NK-92 (cell line): ENCODE results near the gene PPIF.
"Not testable (repeated sequence)": the region's sequence is repeated elsewhere in the genome, so short reads cannot be mapped to it uniquely, and the experiment has no call there.

ENCODE experiments used
- DNase-seq: peaks from one replicate; lab custom pipeline; 2025; ENCODE audit not compliant: unreplicated experiment; lab: John Stamatoyannopoulos, UW

The PPIF gene

GRCh38 chr10:79329529-79329928, 17.7 kb upstream of the PPIF start:
- no peak for DNase-seq

DNA sequence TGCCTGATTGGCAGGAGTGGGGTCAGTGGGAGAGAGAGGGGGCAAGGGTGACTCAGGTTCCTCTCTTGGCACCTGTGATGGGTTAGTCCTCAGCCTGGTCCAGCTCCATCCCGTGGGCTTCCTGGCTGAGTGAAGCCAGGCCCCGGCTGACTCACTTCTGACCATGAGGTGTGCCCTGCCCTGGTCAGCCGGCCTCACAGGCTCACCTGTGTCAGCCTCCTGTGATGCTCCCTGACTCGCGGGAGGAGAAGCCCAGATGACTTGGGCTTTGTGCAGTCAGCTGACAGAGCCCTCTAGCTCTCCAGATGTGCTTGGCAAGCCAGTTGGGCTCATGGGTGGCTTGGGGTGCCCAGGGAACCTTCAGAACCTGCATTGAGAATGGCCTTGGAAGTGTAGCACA, 16.0 kb upstream of the PPIF start:
- DNase-seq = no peak

DNA sequence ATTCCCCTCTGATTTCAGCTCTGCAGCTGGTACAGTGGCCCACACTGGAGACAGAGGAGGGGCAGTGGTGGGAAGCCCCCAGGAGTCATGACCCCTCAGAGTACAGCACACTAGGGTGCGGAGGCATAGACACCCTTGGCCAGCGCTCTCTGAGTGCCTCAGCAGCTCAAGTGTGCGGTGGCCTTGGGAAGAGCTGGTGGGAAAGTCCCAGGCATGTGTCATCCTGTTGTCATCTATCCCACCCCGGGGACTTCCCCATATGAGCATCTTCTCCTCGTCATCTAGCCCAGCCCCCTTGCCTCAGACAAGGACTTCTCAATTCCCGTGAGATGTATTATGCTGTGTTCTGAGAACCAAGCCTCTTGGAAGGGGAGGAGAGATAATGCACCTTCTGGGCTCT, 15.6 kb upstream of the PPIF start:
- DNase-seq = no peak

DNA sequence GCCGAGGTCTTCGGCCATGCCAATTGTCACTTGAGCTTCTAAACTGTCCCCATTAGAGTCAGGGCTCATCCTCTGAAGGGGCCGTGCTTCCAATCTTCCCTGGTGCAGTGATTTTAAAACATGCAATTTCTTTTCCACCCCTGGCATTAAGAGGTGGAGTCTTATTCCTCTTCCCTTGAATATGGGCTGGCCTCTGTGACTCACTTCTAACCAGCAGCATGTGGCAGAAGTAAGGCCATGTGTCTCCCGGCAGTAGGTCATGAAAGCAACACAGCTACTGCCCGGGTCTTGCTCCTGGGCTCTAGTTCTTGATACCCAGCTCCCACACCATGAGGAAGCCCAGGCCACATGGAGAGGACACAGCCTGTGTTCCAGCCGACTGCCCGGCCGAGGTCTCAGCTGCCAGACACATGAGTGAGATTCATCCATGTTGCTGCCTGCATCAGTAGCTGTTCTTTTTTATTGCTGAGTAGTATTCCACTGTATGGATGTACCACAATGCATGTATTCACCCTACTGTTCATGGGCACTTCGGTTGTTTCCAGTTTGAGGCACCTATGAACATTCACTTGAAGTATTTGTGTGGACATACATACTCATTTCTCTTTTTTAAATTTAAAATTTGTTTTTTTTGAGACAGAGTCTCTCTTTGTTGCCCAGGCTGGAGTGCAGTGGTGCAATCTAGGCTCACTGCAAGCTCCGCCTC, 14.5 kb upstream of the PPIF start:
- not testable (repeated sequence) for DNase-seq

- no peak for DNase-seq
These were observed 13.8 kb upstream of the PPIF start for GRCh38 chr10:79333513-79333912.

DNA sequence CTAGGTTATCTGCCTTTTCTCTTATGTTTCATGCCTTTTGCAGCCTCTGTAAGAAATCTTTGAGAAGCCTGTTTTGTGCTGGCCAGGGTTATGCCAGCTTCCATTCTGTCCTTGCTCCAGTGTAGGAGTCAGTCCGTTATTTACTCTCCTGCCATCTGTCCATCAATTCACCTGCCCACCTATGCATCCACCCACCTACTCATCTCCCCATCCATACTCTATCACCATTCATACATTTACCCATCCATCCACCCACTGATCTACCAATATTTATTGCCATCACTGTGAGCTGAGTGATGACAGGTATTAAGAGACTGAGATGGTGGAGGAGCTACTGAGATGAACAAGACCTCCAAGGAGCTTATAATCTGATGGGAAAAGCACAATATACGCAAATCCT, 12.7 kb upstream of the PPIF start:
- no peak for DNase-seq

DNA sequence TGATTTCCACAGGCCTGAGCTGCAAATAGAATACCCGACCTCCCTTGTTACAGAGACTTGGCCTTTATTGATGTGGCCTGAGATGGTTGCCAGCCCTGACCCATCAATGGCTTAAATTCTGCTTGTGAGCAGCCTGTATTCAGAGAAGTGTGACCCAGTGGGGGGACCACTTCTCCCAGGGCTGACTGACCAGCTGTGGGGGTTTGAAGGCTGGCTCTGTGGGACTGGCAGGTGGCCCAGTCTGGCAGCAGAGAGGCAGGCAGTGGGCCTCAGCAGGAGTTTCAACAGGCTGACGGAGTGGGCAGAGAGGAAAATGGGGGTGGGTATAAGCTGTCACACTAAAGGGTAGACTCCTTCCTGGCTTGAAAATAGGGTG, 12.2 kb upstream of the PPIF start:
- no peak for DNase-seq

- no peak for DNase-seq
These were observed 11.6 kb upstream of the PPIF start for GRCh38 chr10:79335470-79336235.

- DNase-seq = no peak
These were observed 11.0 kb upstream of the PPIF start for GRCh38 chr10:79336276-79336675.

DNA sequence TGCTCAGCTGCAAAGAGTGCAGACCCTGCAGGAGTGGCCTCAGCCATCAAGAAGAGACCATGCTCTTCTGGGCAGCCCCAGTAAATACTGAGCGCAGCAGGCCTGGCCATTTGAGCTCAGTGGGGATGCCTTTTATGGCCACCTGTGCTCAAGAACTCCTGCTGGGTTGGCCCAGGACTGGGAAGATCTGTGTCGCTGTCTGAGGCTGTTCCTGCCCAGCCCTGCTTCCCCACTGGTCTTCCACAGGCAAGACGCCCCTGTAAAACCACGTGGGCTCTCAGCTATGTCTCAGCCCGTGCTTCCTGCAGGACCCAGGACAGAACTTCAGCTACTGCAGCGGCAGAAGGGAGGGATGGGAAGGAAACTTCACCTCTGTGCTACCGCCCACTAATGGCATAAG, 10.5 kb upstream of the PPIF start:
- DNase-seq = no peak

DNA sequence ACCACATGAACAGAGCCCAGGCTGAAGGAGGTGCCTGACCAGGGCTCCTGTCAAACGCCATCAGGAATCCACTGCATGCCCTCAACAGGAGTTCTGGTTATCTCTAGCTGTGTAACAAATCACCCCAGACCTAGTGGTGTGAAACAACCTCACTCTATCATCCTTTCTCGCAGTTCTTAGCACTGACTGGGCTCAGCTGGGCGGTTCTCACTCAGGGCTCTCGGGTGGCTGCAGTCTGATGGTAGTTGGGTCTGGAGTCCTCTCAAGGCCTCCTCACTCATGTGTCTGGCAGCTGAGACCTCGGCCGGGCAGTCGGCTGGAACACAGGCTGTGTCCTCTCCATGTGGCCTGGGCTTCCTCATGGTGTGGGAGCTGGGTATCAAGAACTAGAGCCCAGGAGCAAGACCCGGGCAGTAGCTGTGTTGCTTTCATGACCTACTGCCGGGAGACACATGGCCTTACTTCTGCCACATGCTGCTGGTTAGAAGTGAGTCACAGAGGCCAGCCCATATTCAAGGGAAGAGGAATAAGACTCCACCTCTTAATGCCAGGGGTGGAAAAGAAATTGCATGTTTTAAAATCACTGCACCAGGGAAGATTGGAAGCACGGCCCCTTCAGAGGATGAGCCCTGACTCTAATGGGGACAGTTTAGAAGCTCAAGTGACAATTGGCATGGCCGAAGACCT, 9.3 kb upstream of the PPIF start:
- not testable (repeated sequence) for DNase-seq

DNA sequence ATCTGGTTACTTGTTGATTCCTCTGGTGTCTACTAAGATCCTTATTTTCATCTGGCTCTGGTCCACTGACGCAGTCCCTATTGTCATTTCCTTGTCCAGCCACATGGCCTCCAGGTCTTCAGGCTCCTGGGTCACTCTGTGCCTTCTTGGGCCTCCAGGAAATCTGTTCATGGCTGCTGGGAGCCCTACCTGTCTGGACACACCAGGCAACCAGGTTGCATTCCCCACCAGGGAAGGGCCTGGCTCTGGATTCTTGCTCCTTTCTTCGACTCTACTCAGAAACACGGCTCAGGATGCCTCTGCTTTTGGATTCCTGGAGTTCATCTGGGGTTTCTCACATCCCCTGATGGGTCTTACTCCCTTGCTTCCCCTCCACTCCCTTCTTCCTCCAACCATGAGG, 8.0 kb upstream of the PPIF start:
- no peak for DNase-seq

DNA sequence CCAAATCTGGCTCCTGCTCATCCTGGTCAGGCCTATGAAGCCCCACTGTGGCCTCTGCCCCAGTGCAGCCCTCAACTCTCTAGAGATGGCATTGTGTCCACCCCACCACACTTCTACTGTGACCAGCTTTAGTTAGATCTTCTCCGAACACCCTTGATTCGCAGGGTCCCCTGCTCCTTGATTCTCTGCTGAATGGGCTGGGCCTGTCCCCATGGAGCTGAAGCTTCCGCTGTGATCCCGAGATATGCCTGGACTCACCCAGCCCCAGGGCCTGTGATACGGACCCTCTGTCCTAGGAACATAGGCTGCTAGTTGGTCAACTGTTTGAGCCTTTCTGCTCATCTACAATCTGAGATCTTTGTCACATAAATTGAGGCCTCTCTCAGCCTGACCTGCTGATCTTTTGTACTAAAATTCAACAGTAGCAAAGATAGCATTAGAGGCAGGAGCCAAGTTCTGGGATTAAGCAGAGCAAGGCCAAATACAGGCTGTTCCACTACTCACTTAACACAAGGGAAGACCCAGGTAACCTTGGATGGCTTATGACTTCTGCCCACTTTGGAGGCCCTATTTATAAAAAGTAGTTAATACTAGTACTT, 6.5 kb upstream of the PPIF start:
- no peak for DNase-seq

DNA sequence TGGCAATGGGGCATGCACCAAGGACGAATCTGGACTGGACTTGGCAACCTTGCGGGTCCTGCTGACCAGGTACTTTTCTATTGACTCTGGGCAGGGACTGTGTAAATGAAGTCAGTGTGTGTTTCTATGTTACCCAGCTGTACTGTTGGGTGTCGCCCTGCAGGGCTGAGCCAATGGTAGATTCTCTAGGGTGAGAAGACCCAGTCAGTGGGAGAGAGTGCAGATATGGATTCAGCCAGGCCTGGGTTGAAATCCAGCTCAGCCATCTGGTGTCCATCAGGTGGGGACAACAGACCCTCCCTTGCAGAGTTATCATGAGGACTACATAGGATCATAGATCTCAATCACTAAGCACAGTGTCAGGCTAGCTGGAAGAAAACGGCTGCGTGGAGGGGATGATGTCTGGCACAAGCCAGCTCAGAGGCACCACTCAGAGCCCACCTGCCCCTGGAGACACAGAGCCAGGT, 4.9 kb upstream of the PPIF start:
- no peak for DNase-seq

GRCh38 chr10:79342811-79343561, 4.3 kb upstream of the PPIF start:
- DNase-seq = no peak

DNA sequence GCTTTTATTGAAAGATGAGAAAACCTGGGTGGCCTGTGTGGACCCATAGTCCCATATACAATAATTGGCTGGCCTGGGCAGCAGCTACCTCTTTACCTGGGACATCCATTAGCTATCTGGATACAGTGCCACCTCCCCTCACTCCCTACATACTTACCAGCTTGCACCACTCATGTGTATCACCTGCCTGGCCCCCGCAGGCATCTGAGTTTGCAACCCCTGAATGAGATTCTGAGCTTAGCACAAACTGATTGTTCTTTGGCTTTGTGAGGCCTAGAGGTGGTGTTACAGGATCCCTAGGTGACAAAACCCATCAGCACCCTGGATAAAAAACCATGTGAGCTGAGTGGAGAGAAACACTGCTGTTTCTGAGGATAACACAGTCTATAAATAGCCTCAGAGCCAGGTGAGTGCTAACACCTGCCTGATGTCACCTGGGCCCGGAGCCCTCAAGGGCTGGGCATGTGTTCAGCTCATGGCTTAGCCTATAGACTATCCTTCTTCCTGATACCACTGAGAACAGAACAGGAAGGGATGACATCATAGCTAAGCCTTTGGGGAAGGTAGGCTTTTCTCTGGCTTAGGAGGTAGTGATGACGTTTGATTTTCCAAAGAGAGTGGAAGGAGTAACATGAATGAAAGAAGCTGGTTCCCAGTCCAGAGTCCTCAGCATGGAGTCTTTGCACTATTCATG, 2.6 kb upstream of the PPIF start:
- DNase-seq = no peak

- DNase-seq = no peak
These were observed 1.8 kb upstream of the PPIF start for GRCh38 chr10:79345241-79346011.

DNA sequence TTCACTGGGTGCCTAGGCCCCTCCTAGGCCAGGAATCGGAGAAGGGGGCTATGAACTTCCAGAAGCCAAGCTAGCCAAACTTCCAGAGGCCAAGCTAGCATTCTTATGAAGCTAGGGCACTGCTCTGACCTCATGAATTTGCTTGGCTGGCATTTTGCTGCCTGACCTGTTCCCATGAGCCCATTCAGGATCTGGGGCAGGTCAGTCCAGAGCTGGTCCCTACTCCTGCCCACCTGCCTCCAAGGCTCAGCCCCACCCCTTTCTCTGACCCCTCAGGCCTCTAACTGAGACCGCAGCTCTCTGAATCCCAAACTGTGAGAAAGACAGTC, 1.3 kb upstream of the PPIF start:
- no peak for DNase-seq

DNA sequence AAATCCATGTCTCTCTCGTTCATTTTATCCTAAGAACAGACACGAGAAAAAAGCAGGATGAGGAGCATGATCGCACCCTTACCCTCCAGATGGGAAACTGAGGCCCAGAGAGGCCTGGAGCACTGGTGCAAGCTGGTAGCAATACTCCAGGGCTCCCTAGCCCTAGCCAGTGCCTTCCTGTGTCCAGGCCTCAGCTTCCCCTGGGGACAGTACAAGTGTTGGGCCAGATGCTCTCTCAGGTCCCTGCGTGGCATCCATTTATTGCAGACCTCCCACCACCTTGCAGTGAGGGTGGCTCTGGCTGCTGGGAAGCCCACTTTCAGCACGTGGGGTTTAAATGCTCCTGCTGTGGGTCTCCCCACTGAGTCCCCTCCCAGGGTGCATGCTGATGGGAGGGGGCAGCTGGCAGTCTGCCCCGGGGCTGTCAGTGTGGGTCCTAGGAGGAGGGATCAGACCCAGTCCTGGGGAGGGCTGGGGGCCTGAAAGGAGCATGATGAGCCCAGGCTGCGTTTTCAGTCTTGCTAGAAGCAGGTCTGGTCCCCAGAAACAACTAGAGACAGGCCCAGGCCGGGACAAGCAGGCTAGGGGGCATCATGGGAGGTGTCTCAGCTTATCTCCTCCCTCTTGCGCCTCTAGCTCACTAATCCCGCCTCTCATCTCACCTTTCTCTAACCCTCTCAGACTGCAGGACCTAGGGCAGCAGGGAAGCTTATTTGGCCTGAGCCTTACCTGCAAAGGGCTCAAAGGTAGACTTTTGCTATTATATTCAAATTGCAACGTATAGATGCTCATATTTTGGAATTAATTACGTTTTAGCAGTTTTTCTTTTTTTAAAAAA, 662 bp upstream of the PPIF start:
- DNase-seq = no peak
